ENCODE results near the gene VGLL4.

VGLL4 gene

GRCh38 chr3:11593318-11594034 lies 50.2 kb downstream of the VGLL4 start:
- Histone ChIP-seq H3K4me2 (no peak overlapping the region), H3K27ac (no peak overlapping the region)

GRCh38 chr3:11592445-11593298 lies 51.0 kb downstream of the VGLL4 start:
- H3K27me3 ChIP-seq (ENCODE audit: insufficient read depth, low read depth) = no peaks in the 10 kb centered on the region
- H3K4me3 ChIP-seq (IDR thresholded peaks at IDR 0.05; ENCODE audit: insufficient read depth, low read depth, low read length) = no peak overlapping the region
- no peak overlapping the region for H3K27ac ChIP-seq
- H4K20me1 ChIP-seq (ENCODE audit: insufficient read depth) = no peaks in the 10 kb centered on the region
- H2AFZ ChIP-seq (ENCODE audit: low read depth) = no peak overlapping the region
- no peak for TF ChIP-seq CTCF (conservative IDR thresholded peaks at IDR 0.05; ENCODE audit: low read depth, low read length)
- no peaks in the 10 kb centered on the region for H3K79me2 ChIP-seq (ENCODE audit: insufficient read depth, low read depth)
- no peak overlapping the region for H3K9ac ChIP-seq
- no peaks in the 10 kb centered on the region for H3K4me1 ChIP-seq (ENCODE audit: low read depth, poor library complexity, severe bottlenecking)
- no peaks in the 10 kb centered on the region for H3K36me3 ChIP-seq (ENCODE audit: insufficient read depth)
- H3K4me2 ChIP-seq = no peak overlapping the region

More at GRCh38 chr3:11593318-11594034, 50.2 kb downstream of the VGLL4 start:
- Histone ChIP-seq H3K9ac (no peak overlapping the region), H4K20me1 (ENCODE audit: insufficient read depth) (no peaks in the 10 kb centered on the region), H3K4me3 (IDR thresholded peaks at IDR 0.05; ENCODE audit: insufficient read depth, low read depth, low read length) (no peak overlapping the region), H3K27me3 (ENCODE audit: insufficient read depth, low read depth) (no peaks in the 10 kb centered on the region), H3K4me1 (ENCODE audit: low read depth, poor library complexity, severe bottlenecking) (no peaks in the 10 kb centered on the region), H2AFZ (ENCODE audit: low read depth) (no peak overlapping the region), H3K79me2 (ENCODE audit: insufficient read depth, low read depth) (no peaks in the 10 kb centered on the region), H3K36me3 (ENCODE audit: insufficient read depth) (no peaks in the 10 kb centered on the region)
- no peak for TF ChIP-seq CTCF (conservative IDR thresholded peaks at IDR 0.05; ENCODE audit: low read depth, low read length)

- no peak overlapping the region for H3K9ac ChIP-seq
- no peaks in the 10 kb centered on the region for H3K36me3 ChIP-seq (ENCODE audit: insufficient read depth)
These were observed 52.1 kb downstream of the VGLL4 start for GRCh38 chr3:11591391-11592282.

More at GRCh38 chr3:11591391-11592282, 52.1 kb downstream of the VGLL4 start:
- no peak for TF ChIP-seq CTCF (conservative IDR thresholded peaks at IDR 0.05; ENCODE audit: low read depth, low read length)
- H3K4me1 ChIP-seq (ENCODE audit: low read depth, poor library complexity, severe bottlenecking) = no peaks in the 10 kb centered on the region
- no peak overlapping the region for H3K4me2 ChIP-seq
- no peak overlapping the region for H2AFZ ChIP-seq (ENCODE audit: low read depth)
- H3K27ac ChIP-seq = no peak overlapping the region
- no peaks in the 10 kb centered on the region for H3K27me3 ChIP-seq (ENCODE audit: insufficient read depth, low read depth)
- no peak overlapping the region for H3K4me3 ChIP-seq (IDR thresholded peaks at IDR 0.05; ENCODE audit: insufficient read depth, low read depth, low read length)
- no peaks in the 10 kb centered on the region for H3K79me2 ChIP-seq (ENCODE audit: insufficient read depth, low read depth)
- H4K20me1 ChIP-seq (ENCODE audit: insufficient read depth) = no peaks in the 10 kb centered on the region

Measured in KMS-11 (cell line).